Heart left ventricle (tissue), 13 donors: ENCODE data around the gene PPIE.

Experiments
- CTCF ChIP-seq, 12 donors: fragments of 200-600 bp; sonication (generic) in 4 of 12; IDR thresholded peaks; one replicate each; pipeline versions ENCODE4 v1.5.0 to v1.8.0; 2018 to 2022; ENCODE audit warnings: antibody characterized with exemption in 12 of 12, mild to moderate bottlenecking in 5 of 12
- POLR2A ChIP-seq, 2 donors: fragments of 450-650 bp; IDR thresholded peaks; one replicate each; pipeline ENCODE4 v1.6.1; 2017; ENCODE audit warnings: antibody characterized with exemption in 2 of 2, mild to moderate bottlenecking in 2 of 2, moderate library complexity in 2 of 2
- donor health status: ischemic (EF 13 %, LVEDD 7.1; RV severe dilation, severe dysfunction).
- donor health status: DM: no; HTN: yes; CAD: no.
- donor health status: DM: no; HTN: no; CAD: no.
- donor health status: ischemic (EF 25% LVEDD 6.9; RV normal size, moderate dysfunction).
- donor health status: ischemic (EF 25% LVEDD 5.7; RV mildly dilated, moderate dysfunction).
- donor health status: ischemic (EF 35%, LVEDD 5.7; RV mildly dilated, moderate dysfunction).
- donor health status: nonischemic (EF 11% LVEDD 7.7; RV severe dilation, severe dysfunction).
- donor health status: DM: yes; HTN: yes; CAD: no.
- donor health status: PGD.
- donor health status: ischemic (EF 29% LVEDD 5.4; RV normal size, mild dysfunction).
- donor health status: nonischemic (EF 23%, LVEDD 6.1; RV moderate dilation, normal function).

- TF ChIP-seq CTCF (IDR thresholded peaks at IDR 0.05), result peak; percentile 59 to 74 (median 66)
- no peak for TF ChIP-seq POLR2A (IDR thresholded peaks at IDR 0.05)
These were observed 61.2 kb downstream of the PPIE start for GRCh38 chr1:39799770-39800470.
